IMR-90 (cell line): ENCODE data around the gene IGIP. TPM values are rescaled to one million over a fixed set of nuclear protein-coding genes. Genes with fewer than 3 reads are reported as not detected.

Source experiments
- ATAC-seq: fragments of 200-7000 bp; cut with Tn5 transposase; 2 replicates; pipeline ENCODE4 v1.9.1; 2020; ENCODE audit warnings: low read depth, mild to moderate bottlenecking, moderate library complexity
- BruUV-seq: library from RNA; stranded (reverse); fragments of 400-500 nt; replicated peaks from 2 replicates; lab custom pipeline; 2021; lab: Mats Ljungman, UMichigan
- CTCF ChIA-PET: fragments of 300-600 bp; formaldehyde crosslinking; extraction: SDS; loops from one replicate; lab custom pipeline; 2021; ENCODE audit warnings: antibody characterized with exemption; lab: Yijun Ruan, JAX
- POLR2A ChIA-PET: fragments of 300-600 bp; sonication (Branson Sonifier 250); formaldehyde crosslinking; loops from one replicate; lab custom pipeline; 2022; ENCODE audit warnings: antibody characterized with exemption; ENCODE audit not compliant: unreplicated experiment; lab: Charles Lee
- DNase-seq: peaks from one replicate; pipeline ENCODE4 v3.0.0; 2013
- H2AFZ ChIP-seq: replicated peaks from 2 replicates; pipeline ENCODE3; 2013; ENCODE audit warnings: low read length, mild to moderate bottlenecking; ENCODE audit not compliant: poor library complexity
- H2AK5ac ChIP-seq: 2 replicates; pipeline ENCODE4 v1.6.1; 2013; ENCODE audit warnings: low read depth, low read length, inconsistent platforms
- H2AK9ac ChIP-seq: replicated peaks from 2 replicates; pipeline ENCODE3; 2013; ENCODE audit warnings: mild to moderate bottlenecking, low read depth, low read length, moderate library complexity; ENCODE audit not compliant: poor library complexity
- H2BK120ac ChIP-seq: 2 replicates; pipeline ENCODE4 v1.6.1; 2013; ENCODE audit warnings: low read depth, low read length, inconsistent platforms
- H2BK15ac ChIP-seq: 3 replicates; pipeline ENCODE4 v1.6.1; 2013; ENCODE audit warnings: low read depth, low read length, inconsistent platforms
- H2BK20ac ChIP-seq: 2 replicates; pipeline ENCODE4 v1.6.1; 2013; ENCODE audit warnings: low read depth, mild to moderate bottlenecking, inconsistent platforms, low read length, moderate library complexity
- H2BK5ac ChIP-seq: 2 replicates; pipeline ENCODE4 v1.6.1; 2013; ENCODE audit warnings: mild to moderate bottlenecking, low read depth, low read length, inconsistent platforms; ENCODE audit not compliant: poor library complexity, severe bottlenecking
- H3K14ac ChIP-seq: replicated peaks from 2 replicates; pipeline ENCODE4 v1.6.1; 2013; ENCODE audit warnings: low read depth, low read length, inconsistent platforms
- H3K18ac ChIP-seq: 2 replicates; pipeline ENCODE4 v1.6.1; 2013; ENCODE audit warnings: low read depth, low read length, control low read depth
- H3K23ac ChIP-seq: 2 replicates; pipeline ENCODE4 v1.6.1; 2013; ENCODE audit warnings: low read depth, low read length, inconsistent platforms
- H3K27ac ChIP-seq: 2 replicates; pipeline ENCODE4 v1.5.1; 2013; ENCODE audit warnings: mild to moderate bottlenecking, control low read depth, low read length; ENCODE audit not compliant: insufficient read depth
- H3K27me3 ChIP-seq: 2 replicates; pipeline ENCODE4 v1.6.1; 2013; ENCODE audit warnings: low read length; ENCODE audit not compliant: control insufficient read depth, insufficient read depth
- H3K36me3 ChIP-seq: 2 replicates; pipeline ENCODE4 v1.6.1; 2013; ENCODE audit warnings: low read length, mixed read lengths; ENCODE audit not compliant: control insufficient read depth, insufficient read depth
- H3K4ac ChIP-seq: 2 replicates; pipeline ENCODE4 v1.6.1; 2013; ENCODE audit warnings: low read depth, low read length, inconsistent platforms
- H3K4me1 ChIP-seq: 2 replicates; pipeline ENCODE4 v1.6.1; 2013; ENCODE audit warnings: low read length, mixed read lengths; ENCODE audit not compliant: control insufficient read depth, insufficient read depth
- H3K4me2 ChIP-seq: 2 replicates; pipeline ENCODE4 v1.6.1; 2013; ENCODE audit warnings: low read depth, mild to moderate bottlenecking, control low read depth, low read length, moderate library complexity
- H3K4me3 ChIP-seq: 2 replicates; pipeline ENCODE4 v1.5.1; 2013; ENCODE audit warnings: low read depth, mild to moderate bottlenecking, control low read depth, low read length, moderate library complexity; ENCODE audit not compliant: insufficient read depth
- H3K56ac ChIP-seq: 2 replicates; pipeline ENCODE4 v1.6.1; 2013; ENCODE audit warnings: low read length, inconsistent platforms; ENCODE audit not compliant: insufficient read depth; ENCODE audit errors: extremely low read depth
- H3K79me1 ChIP-seq, 2 experiments: 2 replicates each; pipeline ENCODE4 v1.6.1; 2013; ENCODE audit warnings: low read length in 2 of 2, inconsistent platforms in 1 of 2, low read depth in 1 of 2
- H3K9ac ChIP-seq: 2 replicates; pipeline ENCODE4 v1.6.1; 2013; ENCODE audit warnings: low read depth, low read length, control low read depth
- H3K9me1 ChIP-seq: 2 replicates; pipeline ENCODE4 v1.6.1; 2013; ENCODE audit warnings: low read length, inconsistent platforms; ENCODE audit not compliant: insufficient read depth
- H3K9me3 ChIP-seq: 2 replicates; pipeline ENCODE4 v1.6.1; 2013; ENCODE audit warnings: low read length; ENCODE audit not compliant: control insufficient read depth, insufficient read depth
- H4K20me1 ChIP-seq: 2 replicates; pipeline ENCODE4 v1.6.1; 2013; ENCODE audit warnings: low read length, inconsistent platforms; ENCODE audit not compliant: insufficient read depth
- H4K5ac ChIP-seq: 2 replicates; pipeline ENCODE4 v1.6.1; 2013; ENCODE audit warnings: mild to moderate bottlenecking, low read depth, low read length, control low read depth
- H4K8ac ChIP-seq, 2 experiments: 2 replicates each; pipeline ENCODE4 v1.6.1; 2013; ENCODE audit warnings: low read depth in 2 of 2, low read length in 2 of 2, control low read depth in 1 of 2, inconsistent platforms in 1 of 2
- H4K91ac ChIP-seq: 2 replicates; pipeline ENCODE4 v1.6.1; 2013; ENCODE audit warnings: low read depth, low read length, inconsistent platforms; ENCODE audit not compliant: insufficient read depth
- BHLHE40 ChIP-seq: fragments of 150-350 bp; IDR thresholded peaks from 2 replicates; pipeline ENCODE4 v1.6.1; 2016; ENCODE audit warnings: mild to moderate bottlenecking, low read depth, low read length
- CEBPB ChIP-seq: IDR thresholded peaks from 2 replicates; pipeline ENCODE4 v1.6.1; 2012; ENCODE audit warnings: low read depth, low read length, improper control_type of control experiment
- CHD1 ChIP-seq: IDR thresholded peaks from 2 replicates; pipeline ENCODE4 v1.6.1; 2012; ENCODE audit warnings: low read depth, low read length, improper control_type of control experiment
- CTCF ChIP-seq: conservative IDR thresholded peaks from 2 replicates; pipeline ENCODE4 v1.5.1; 2012; ENCODE audit warnings: mild to moderate bottlenecking, low read depth, low read length, improper control_type of control experiment
- ELK1 ChIP-seq: fragments of 150-350 bp; IDR thresholded peaks from 2 replicates; pipeline ENCODE4 v1.6.1; 2016; ENCODE audit warnings: low read depth, mild to moderate bottlenecking, low read length, moderate library complexity, borderline replicate concordance
- FOS ChIP-seq: fragments of 150-350 bp; IDR thresholded peaks from 2 replicates; pipeline ENCODE4 v1.6.1; 2016; ENCODE audit warnings: low read depth, low read length
- MAFK ChIP-seq: IDR thresholded peaks from 2 replicates; pipeline ENCODE4 v1.6.1; 2012; ENCODE audit warnings: low read depth, low read length, improper control_type of control experiment
- MAZ ChIP-seq: IDR thresholded peaks from 2 replicates; pipeline ENCODE4 v1.6.1; 2012; ENCODE audit warnings: low read depth, mild to moderate bottlenecking, low read length, improper control_type of control experiment, moderate library complexity, borderline replicate concordance
- POLR2A ChIP-seq: IDR thresholded peaks from 2 replicates; pipeline ENCODE4 v1.6.1; 2012; ENCODE audit warnings: mild to moderate bottlenecking, low read depth, low read length
- USF2 ChIP-seq: fragments of 150-350 bp; IDR thresholded peaks from 2 replicates; pipeline ENCODE4 v1.6.1; 2017; ENCODE audit warnings: mild to moderate bottlenecking, antibody characterized with exemption, low read length, low read depth
- WGBS, 2 experiments: methylation state at CpG; one replicate each; pipeline versions ENCODE4 v1.1.5 to v1.1.7; 2013; ENCODE audit warnings: missing lambda C conversion rate in 2 of 2; ENCODE audit not compliant: insufficient read length in 1 of 2; ENCODE audit errors: extremely low coverage in 2 of 2; 5-methylcytosine and 5-hydroxymethylcytosine counted together
- dilution Hi-C: fragments of 300-500 bp; cut with HindIII; formaldehyde crosslinking; loops from one replicate; pipeline ENCODE4 v1.14.3; 2018; ENCODE audit warnings: low sequenced_read_pairs; ENCODE audit not compliant: unreplicated experiment
- in situ Hi-C: fragments of 300-500 bp; cut with MboI; formaldehyde crosslinking; loops from 3 replicates; pipeline ENCODE4 v1.14.3; 2019; ENCODE audit warnings: low sequenced_read_pairs, inconsistent platforms, mixed read lengths
- intact Hi-C: fragments of 100-400 bp; cut with micrococcal nuclease; formaldehyde crosslinking; loops from 2 replicates; pipeline ENCODE4 v1.10.0; 2022
- polyA plus RNA-seq, 3 experiments: library from polyadenylated mRNA; depleted of rRNA; stranded (reverse); fragments of >200 nt; gene quantifications; 2 replicates each; pipeline ENCODE4 v1.2.3, GENCODE V29; 2012; ENCODE audit warnings: low replicate concordance in 1 of 3
- total RNA-seq: library from RNA; depleted of rRNA; stranded (reverse); fragments of >200 nt; gene quantifications from 2 replicates; pipeline ENCODE4 v1.2.3, GENCODE V29; 2012

The IGIP gene
- total and polyA plus RNA-seq, 2 of the 4 experiments (the other 2 are of a cell fraction): 1.2 to 5.0 TPM

GRCh38 chr5:140176031-140176387, 50.3 kb downstream of the IGIP start:
- ATAC-seq (no peak), DNase-seq (no peak)
- Histone ChIP-seq H3K27ac (peak overlapping the region; percentile 11), H3K14ac (peak overlapping the region; percentile 68), H4K91ac (peak overlapping the region; percentile 54; the same call in 1 of the 2 replicates), H2BK5ac (no peak overlapping the region), H3K18ac (peak overlapping the region; percentile 16), H3K4me1 (peaks cover 8% of the 10 kb centered on the region; the same call in 1 of the 2 replicates), H3K79me1 (peaks cover 0 to 12% of the 10 kb centered on the region in 2 experiments; a peak in 2 of 4 replicates), H3K27me3 (no peaks in the 10 kb centered on the region), H3K23ac (peak overlapping the region; percentile 76), H3K4me2 (peak overlapping the region; percentile 81), H3K4ac (peak overlapping the region; percentile 59), H2BK20ac (no peak overlapping the region), H2AK5ac (peak overlapping the region; percentile 66; the same call in 1 of the 2 replicates), H2AK9ac (peak overlapping the region; percentile 8), H2BK15ac (no peak overlapping the region), H3K9ac (peak overlapping the region; percentile 75), H3K9me1 (peaks cover 4% of the 10 kb centered on the region; the same call in 1 of the 2 replicates), H4K8ac (peak overlapping the region; percentile 77 to 79; a peak in 3 of 4 replicates), H3K36me3 (no peaks in the 10 kb centered on the region), H4K5ac (peak overlapping the region; percentile 22), H4K20me1 (no peaks in the 10 kb centered on the region), H2BK120ac (no peak overlapping the region), H2AFZ (peak overlapping the region; percentile 96), H3K9me3 (no peaks in the 10 kb centered on the region), H3K56ac (peak overlapping the region; percentile 5; the same call in 1 of the 2 replicates), H3K4me3 (peak overlapping the region; percentile 68)
- in situ Hi-C loops: no loop called here
- 8% methylated on average over 2 of the region's 4 CpGs; no CpG with 5 or more reads in 1 of the 2 experiments for WGBS, 2 experiments
- CTCF ChIA-PET: interaction anchor here (0.8 kb wide), 1 partner anchor 100 kb away, joined by 3 read pairs; no protein-coding TSS in a partner anchor
- intact Hi-C loops: loop anchor here (5.0 kb wide), 1 partner anchor 66 kb away; no protein-coding TSS in a partner anchor
- POLR2A ChIA-PET: no interaction called here
- dilution Hi-C loops: no loop called here
- TF ChIP-seq CTCF: no peak
- TF ChIP-seq POLR2A: no peak
- TF ChIP-seq MAFK: no peak
- TF ChIP-seq ELK1: no peak
- TF ChIP-seq FOS: no peak
- TF ChIP-seq USF2: no peak
- no peak for TF ChIP-seq BHLHE40
- no peak for TF ChIP-seq CHD1
- no peak for TF ChIP-seq CEBPB
- no peak for TF ChIP-seq MAZ
- no TSS peak for BruUV-seq
